ENCODE results near the gene FOXJ1. TPM values are rescaled to one million over a fixed set of nuclear protein-coding genes. Genes with fewer than 3 reads are reported as not detected.
A peak's percentile ranks its signal among the peaks of the same experiment; 100 is the strongest.

FOXJ1 gene
- total and polyA plus RNA-seq, 2 donors from 2014 or later: 3.4 to 6.8 TPM

- no peaks in the 10 kb centered on the region for H3K27me3 ChIP-seq (ENCODE audit: control insufficient read depth, insufficient read depth, low read length)
These were observed 38.1 kb downstream of the FOXJ1 start for GRCh38 chr17:76102944-76103273.

GRCh38 chr17:76097716-76098295, 43.2 kb downstream of the FOXJ1 start:
- Histone ChIP-seq H3K9ac (ENCODE audit: low read length in 3 of 3) (no peak overlapping the region), H3K4me1 (ENCODE audit: control insufficient read depth in 2 of 3, insufficient read depth in 2 of 3, low read depth in 1 of 3, low read length in 3 of 3) (peaks cover 0 to 4% (median 0%) of the 10 kb centered on the region in 3 donors), H3K36me3 (ENCODE audit: control insufficient read depth in 2 of 3, insufficient read depth in 3 of 3, low read length in 3 of 3) (peaks cover 5 to 42% (median 23%) of the 10 kb centered on the region in 3 donors), H3K9me3 (ENCODE audit: control insufficient read depth in 2 of 3, insufficient read depth in 1 of 3, low read length in 3 of 3) (no peaks in the 10 kb centered on the region), H3K27ac (ENCODE audit: low read depth in 2 of 2, low read length in 2 of 2) (no peak overlapping the region), H3K27me3 (ENCODE audit: control insufficient read depth, insufficient read depth, low read length) (no peaks in the 10 kb centered on the region), H3K4me3 (ENCODE audit: low read length in 3 of 3) (no peak overlapping the region)
- no peak for DNase-seq
- no peak for TF ChIP-seq CTCF (IDR thresholded peaks at IDR 0.05; ENCODE audit: borderline replicate concordance, extremely low read depth, insufficient read depth)
- no peak for FAIRE-seq
- intact Hi-C loops (cut with DNase I): no loop called here

More at GRCh38 chr17:76102944-76103273, 38.1 kb downstream of the FOXJ1 start:
- Histone ChIP-seq H3K4me1 (ENCODE audit: control insufficient read depth in 2 of 3, insufficient read depth in 2 of 3, low read depth in 1 of 3, low read length in 3 of 3) (peaks cover 0 to 11% (median 0%) of the 10 kb centered on the region in 3 donors), H3K4me3 (ENCODE audit: low read length in 3 of 3) (peak overlapping the region; percentile 75 to 96 (median 95)), H3K27ac (ENCODE audit: low read depth in 2 of 2, low read length in 2 of 2) (no peak overlapping the region), H3K9ac (ENCODE audit: low read length in 3 of 3) (peak overlapping the region; percentile 58 to 84 (median 79)), H3K36me3 (ENCODE audit: control insufficient read depth in 2 of 3, insufficient read depth in 3 of 3, low read length in 3 of 3) (peaks cover 3 to 14% (median 5%) of the 10 kb centered on the region in 3 donors), H3K9me3 (ENCODE audit: control insufficient read depth in 2 of 3, insufficient read depth in 1 of 3, low read length in 3 of 3) (no peaks in the 10 kb centered on the region)
- no peak for TF ChIP-seq CTCF (IDR thresholded peaks at IDR 0.05; ENCODE audit: borderline replicate concordance, extremely low read depth, insufficient read depth)
- intact Hi-C loops (cut with DNase I): no loop called here
- peak in 1 of 5 donors; percentile 21 for DNase-seq
- no peak for FAIRE-seq

- intact Hi-C loops (cut with DNase I): no loop called here
- no peak overlapping the region for H3K27ac ChIP-seq (ENCODE audit: low read depth in 2 of 2, low read length in 2 of 2)
- H3K9ac ChIP-seq (ENCODE audit: low read length in 3 of 3): no peak overlapping the region
- DNase-seq: no peak
- H3K4me3 ChIP-seq (ENCODE audit: low read length in 3 of 3): no peak overlapping the region
- no peaks in the 10 kb centered on the region for H3K4me1 ChIP-seq (ENCODE audit: control insufficient read depth in 2 of 3, insufficient read depth in 2 of 3, low read depth in 1 of 3, low read length in 3 of 3)
- no peaks in the 10 kb centered on the region for H3K9me3 ChIP-seq (ENCODE audit: control insufficient read depth in 2 of 3, insufficient read depth in 1 of 3, low read length in 3 of 3)
- TF ChIP-seq CTCF (IDR thresholded peaks at IDR 0.05; ENCODE audit: borderline replicate concordance, extremely low read depth, insufficient read depth): no peak
- FAIRE-seq: no peak
- H3K27me3 ChIP-seq (ENCODE audit: control insufficient read depth, insufficient read depth, low read length): no peaks in the 10 kb centered on the region
- H3K36me3 ChIP-seq (ENCODE audit: control insufficient read depth in 2 of 3, insufficient read depth in 3 of 3, low read length in 3 of 3): peaks cover 2 to 42% (median 22%) of the 10 kb centered on the region in 3 donors
These were observed 45.1 kb downstream of the FOXJ1 start for GRCh38 chr17:76095943-76096342.

- H3K27ac ChIP-seq (ENCODE audit: low read depth in 2 of 2, low read length in 2 of 2): no peak overlapping the region
- DNase-seq: no peak
- no peaks in the 10 kb centered on the region for H3K4me1 ChIP-seq (ENCODE audit: control insufficient read depth in 2 of 3, insufficient read depth in 2 of 3, low read depth in 1 of 3, low read length in 3 of 3)
- no peak for TF ChIP-seq CTCF (IDR thresholded peaks at IDR 0.05; ENCODE audit: borderline replicate concordance, extremely low read depth, insufficient read depth)
- no peaks in the 10 kb centered on the region for H3K9me3 ChIP-seq (ENCODE audit: control insufficient read depth in 2 of 3, insufficient read depth in 1 of 3, low read length in 3 of 3)
- H3K9ac ChIP-seq (ENCODE audit: low read length in 3 of 3): no peak overlapping the region
- H3K4me3 ChIP-seq (ENCODE audit: low read length in 3 of 3): no peak overlapping the region
- FAIRE-seq: no peak
- H3K27me3 ChIP-seq (ENCODE audit: control insufficient read depth, insufficient read depth, low read length): no peaks in the 10 kb centered on the region
- intact Hi-C loops (cut with DNase I): no loop called here
- peaks cover 2 to 50% (median 28%) of the 10 kb centered on the region in 3 donors for H3K36me3 ChIP-seq (ENCODE audit: control insufficient read depth in 2 of 3, insufficient read depth in 3 of 3, low read length in 3 of 3)
These were observed 47.0 kb downstream of the FOXJ1 start for GRCh38 chr17:76094046-76094445.

Measured in kidney (tissue), 14 donors.